OCI-LY3 (cell line): Measurements from ENCODE around the gene ANKRD34A.

Source experiments
- H2AFZ ChIP-seq: fragments of 200-600, 300-600 bp; shearing (Covaris generic); 2 replicates; pipeline ENCODE4 v1.6.0; 2014; ENCODE audit warnings: antibody characterized with exemption, low read depth, low read length
- H3K27ac ChIP-seq: fragments of 200-600, 300-600 bp; sonication (generic); 2 replicates; pipeline ENCODE4 v1.5.1; 2014; ENCODE audit warnings: mild to moderate bottlenecking, low read length, moderate library complexity, mixed read lengths
- H3K27me3 ChIP-seq: fragments of 200-600, 300-600 bp; sonication (generic); 2 replicates; pipeline ENCODE4 v1.6.1; 2014; ENCODE audit warnings: low read depth, low read length, mixed read lengths
- H3K36me3 ChIP-seq: fragments of 200-600, 300-600 bp; sonication (generic); replicated peaks from 2 replicates; pipeline ENCODE3; 2014; ENCODE audit warnings: low read depth, low read length, mixed read lengths
- H3K4me1 ChIP-seq: fragments of 300-600, 200-600 bp; sonication (generic); 2 replicates; pipeline ENCODE4 v1.6.1; 2014; ENCODE audit warnings: low read length, mixed read lengths
- H3K4me2 ChIP-seq: fragments of 200-600, 300-600 bp; sonication (generic); 2 replicates; pipeline ENCODE4 v1.6.1; 2014; ENCODE audit warnings: low read length, mixed read lengths
- H3K4me3 ChIP-seq: fragments of 300-600, 200-600 bp; sonication (generic); 2 replicates; pipeline ENCODE4 v1.5.1; 2014; ENCODE audit warnings: antibody characterized with exemption, mild to moderate bottlenecking, low read length, moderate library complexity
- H3K79me2 ChIP-seq: fragments of 300-600, 200-600 bp; shearing (Covaris generic); 2 replicates; pipeline ENCODE4 v1.6.1; 2014; ENCODE audit warnings: mild to moderate bottlenecking, low read length, mixed read lengths
- H3K9ac ChIP-seq: fragments of 300-600, 200-600 bp; shearing (Covaris generic); 2 replicates; pipeline ENCODE4 v1.6.0; 2014; ENCODE audit warnings: mild to moderate bottlenecking, low read length, moderate library complexity
- H3K9me3 ChIP-seq: fragments of 200-600, 300-600 bp; shearing (Covaris generic); 2 replicates; pipeline ENCODE4 v1.6.1; 2014; ENCODE audit warnings: low read length, mixed read lengths; ENCODE audit not compliant: insufficient read depth
- H4K20me1 ChIP-seq: fragments of 200-600, 300-600 bp; sonication (generic); 2 replicates; pipeline ENCODE4 v1.6.1; 2016; ENCODE audit warnings: low read length, mixed read lengths; ENCODE audit not compliant: insufficient read depth
- EZH2phosphoT487 ChIP-seq: fragments of 200-600 bp; shearing (Covaris generic); IDR thresholded peaks from 2 replicates; pipeline ENCODE4 v1.6.1; 2018; ENCODE audit warnings: antibody characterized with exemption, mixed run types, low read depth
- TF ChIP-seq, protein P1 (sequence below): fragments of 200-600, 300-600 bp; sonication (generic); IDR thresholded peaks from 2 replicates; pipeline ENCODE4 v1.5.1; 2014; ENCODE audit warnings: antibody characterized with exemption, low read length, low read depth

ANKRD34A gene

DNA sequence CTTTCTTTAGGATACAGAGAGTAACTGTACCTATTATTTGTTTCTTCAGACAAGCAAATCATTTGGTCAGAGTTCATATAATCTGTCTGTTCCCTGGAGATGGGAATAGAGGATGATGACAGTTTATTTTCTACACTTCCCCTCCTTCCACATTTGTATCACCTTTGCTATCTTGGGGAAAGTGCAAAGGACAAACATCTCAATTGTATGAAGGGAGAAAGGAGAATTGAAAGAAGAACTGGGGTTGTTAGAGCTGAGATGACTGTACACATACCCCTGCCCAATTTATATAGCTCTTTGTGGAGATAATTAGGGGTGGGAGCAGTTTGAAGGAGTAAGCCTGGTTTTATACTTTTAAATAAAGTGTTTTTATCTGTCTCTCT lies 14.1 kb upstream of the ANKRD34A start:
- H3K4me3 ChIP-seq: peak overlapping the region; percentile 59
- H3K4me2 ChIP-seq: peak overlapping the region; percentile 85
- TF ChIP-seq EZH2phosphoT487: no peak
- TF ChIP-seq, protein P1, sequence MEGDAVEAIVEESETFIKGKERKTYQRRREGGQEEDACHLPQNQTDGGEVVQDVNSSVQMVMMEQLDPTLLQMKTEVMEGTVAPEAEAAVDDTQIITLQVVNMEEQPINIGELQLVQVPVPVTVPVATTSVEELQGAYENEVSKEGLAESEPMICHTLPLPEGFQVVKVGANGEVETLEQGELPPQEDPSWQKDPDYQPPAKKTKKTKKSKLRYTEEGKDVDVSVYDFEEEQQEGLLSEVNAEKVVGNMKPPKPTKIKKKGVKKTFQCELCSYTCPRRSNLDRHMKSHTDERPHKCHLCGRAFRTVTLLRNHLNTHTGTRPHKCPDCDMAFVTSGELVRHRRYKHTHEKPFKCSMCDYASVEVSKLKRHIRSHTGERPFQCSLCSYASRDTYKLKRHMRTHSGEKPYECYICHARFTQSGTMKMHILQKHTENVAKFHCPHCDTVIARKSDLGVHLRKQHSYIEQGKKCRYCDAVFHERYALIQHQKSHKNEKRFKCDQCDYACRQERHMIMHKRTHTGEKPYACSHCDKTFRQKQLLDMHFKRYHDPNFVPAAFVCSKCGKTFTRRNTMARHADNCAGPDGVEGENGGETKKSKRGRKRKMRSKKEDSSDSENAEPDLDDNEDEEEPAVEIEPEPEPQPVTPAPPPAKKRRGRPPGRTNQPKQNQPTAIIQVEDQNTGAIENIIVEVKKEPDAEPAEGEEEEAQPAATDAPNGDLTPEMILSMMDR: no peak
- peaks cover 48% of the 10 kb centered on the region for H3K4me1 ChIP-seq
- no peaks in the 10 kb centered on the region for H3K36me3 ChIP-seq
- H2AFZ ChIP-seq: no peak overlapping the region
- H3K27ac ChIP-seq: peak overlapping the region; percentile 92
- no peaks in the 10 kb centered on the region for H4K20me1 ChIP-seq
- H3K9ac ChIP-seq: peak overlapping the region; percentile 73
- H3K79me2 ChIP-seq: no peaks in the 10 kb centered on the region
- H3K9me3 ChIP-seq: no peaks in the 10 kb centered on the region
- H3K27me3 ChIP-seq: no peaks in the 10 kb centered on the region

DNA sequence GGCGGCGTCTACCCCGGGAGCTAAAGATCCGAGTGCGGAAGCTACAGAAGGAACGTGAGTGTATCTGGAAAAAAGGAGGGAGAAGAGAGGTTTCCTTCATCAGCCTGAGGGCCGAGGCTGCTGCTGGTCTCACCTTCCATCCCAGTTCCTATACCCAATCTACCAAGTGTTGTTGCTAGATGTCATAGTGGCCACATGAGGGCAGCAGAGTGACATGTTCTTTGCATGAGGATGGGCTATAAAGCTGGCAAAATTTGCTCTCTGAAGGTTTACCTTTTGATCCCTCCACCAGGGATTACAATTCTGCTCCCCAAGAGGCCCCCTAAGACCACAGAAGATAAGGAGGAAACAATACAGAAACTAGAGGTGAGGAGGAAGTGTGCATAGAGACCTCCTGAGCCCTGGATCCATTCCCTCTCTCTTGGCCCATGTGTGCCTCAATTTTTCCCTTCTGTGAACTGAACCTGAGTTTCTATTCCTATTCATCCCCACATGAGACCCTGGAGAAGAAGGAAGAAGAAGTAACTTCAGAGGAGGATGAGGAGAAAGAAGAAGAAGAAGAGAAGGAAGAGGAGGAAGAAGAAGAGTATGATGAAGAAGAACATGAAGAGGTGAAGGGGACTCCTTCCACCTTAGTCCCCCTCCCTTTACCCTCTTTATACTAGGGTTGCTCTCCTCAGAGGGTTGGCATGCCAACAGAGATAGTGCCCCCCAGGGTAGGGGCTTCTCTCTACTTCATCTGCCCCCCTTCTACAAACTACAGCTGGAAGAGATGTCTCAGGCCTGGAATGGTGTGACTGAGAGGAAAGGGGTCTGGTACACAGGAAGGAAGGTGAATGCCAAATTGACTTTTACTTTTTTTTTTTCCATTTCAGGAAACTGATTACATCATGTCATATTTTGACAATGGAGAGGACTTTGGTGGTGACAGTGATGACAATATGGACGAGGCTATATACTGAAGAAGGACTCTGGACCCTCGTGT lies 13.4 kb upstream of the ANKRD34A start:
- H3K27ac ChIP-seq: peak overlapping the region; percentile 92
- peak overlapping the region; percentile 85 for H3K4me2 ChIP-seq
- no peaks in the 10 kb centered on the region for H3K36me3 ChIP-seq
- H3K4me1 ChIP-seq: peaks cover 41% of the 10 kb centered on the region
- no peaks in the 10 kb centered on the region for H3K79me2 ChIP-seq
- peak overlapping the region; percentile 73 for H3K9ac ChIP-seq
- no peaks in the 10 kb centered on the region for H3K9me3 ChIP-seq
- TF ChIP-seq, protein P1: peak; percentile 96
- no peak for TF ChIP-seq EZH2phosphoT487
- H2AFZ ChIP-seq: 0 out of 2 replicates have a peak overlapping the region, but pooled peaks have one; percentile 5
- no peaks in the 10 kb centered on the region for H4K20me1 ChIP-seq
- H3K27me3 ChIP-seq: no peaks in the 10 kb centered on the region
- peak overlapping the region; percentile 59 for H3K4me3 ChIP-seq

DNA sequence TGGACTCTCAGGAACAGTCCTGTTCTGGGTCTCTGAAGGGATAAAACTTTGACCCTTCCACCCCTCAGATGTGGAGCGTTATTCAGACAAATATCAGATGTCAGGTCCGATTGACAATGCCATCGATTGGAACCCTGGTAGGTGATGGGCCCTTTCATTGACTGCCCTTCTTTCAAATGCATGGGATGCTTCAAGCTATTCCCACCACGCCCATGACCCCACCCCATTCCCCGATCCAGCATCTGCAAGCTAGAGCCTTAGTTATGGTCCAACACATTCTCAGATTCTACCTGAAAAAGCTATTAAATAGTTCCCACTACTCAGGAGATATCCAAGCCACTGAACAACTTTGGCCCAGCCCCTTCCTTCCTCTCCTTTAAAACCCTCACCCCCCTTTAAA lies 12.6 kb upstream of the ANKRD34A start:
- no peak for TF ChIP-seq EZH2phosphoT487
- TF ChIP-seq, protein P1: no peak
- H3K9ac ChIP-seq: peak overlapping the region; percentile 73; the same call in 1 of the 2 replicates
- H3K27ac ChIP-seq: peak overlapping the region; percentile 8; the same call in 1 of the 2 replicates
- no peaks in the 10 kb centered on the region for H3K79me2 ChIP-seq
- no peaks in the 10 kb centered on the region for H3K36me3 ChIP-seq
- H3K4me2 ChIP-seq: peak overlapping the region; percentile 48
- H2AFZ ChIP-seq: no peak overlapping the region
- no peaks in the 10 kb centered on the region for H3K27me3 ChIP-seq
- no peaks in the 10 kb centered on the region for H3K9me3 ChIP-seq
- H3K4me1 ChIP-seq: peaks cover 39% of the 10 kb centered on the region
- H3K4me3 ChIP-seq: no peak overlapping the region
- H4K20me1 ChIP-seq: no peaks in the 10 kb centered on the region

DNA sequence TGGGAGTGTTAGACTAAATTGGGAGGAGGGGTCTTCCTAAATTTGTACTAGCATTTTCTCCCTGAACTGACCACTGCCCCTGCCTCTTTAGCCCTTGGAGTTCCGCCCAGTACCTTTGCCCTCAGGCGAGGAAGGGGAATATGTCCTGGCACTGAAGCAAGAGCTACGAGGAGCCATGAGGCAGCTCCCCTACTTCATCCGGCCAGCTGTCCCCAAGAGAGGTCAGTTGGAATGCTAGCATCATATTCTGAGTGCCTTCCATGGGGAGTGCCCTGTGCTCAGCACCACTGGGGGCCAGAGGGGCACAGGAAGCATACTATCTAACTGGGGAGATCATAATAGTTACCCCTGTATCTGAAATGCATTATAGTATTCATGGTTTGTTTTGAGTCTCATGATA lies 10.8 kb upstream of the ANKRD34A start:
- Histone ChIP-seq H3K27me3 (no peaks in the 10 kb centered on the region), H3K4me1 (peaks cover 32% of the 10 kb centered on the region), H4K20me1 (no peaks in the 10 kb centered on the region), H3K9ac (no peak overlapping the region), H3K27ac (no peak overlapping the region), H2AFZ (no peak overlapping the region), H3K4me2 (no peak overlapping the region), H3K36me3 (no peaks in the 10 kb centered on the region), H3K79me2 (no peaks in the 10 kb centered on the region), H3K9me3 (no peaks in the 10 kb centered on the region), H3K4me3 (no peak overlapping the region)
- TF ChIP-seq, protein P1: no peak
- no peak for TF ChIP-seq EZH2phosphoT487
